Measurements from ENCODE around the gene ZBTB4. TPM values are rescaled to one million over a fixed set of nuclear protein-coding genes. Genes with fewer than 3 reads are reported as not detected.
"Not testable (repeated sequence)": the region's sequence is repeated elsewhere in the genome, so short reads cannot be mapped to it uniquely, and the experiment has no call there.

ZBTB4 gene
- total RNA-seq, 1 experiment from 2014 or later: 9.0 TPM

- Histone ChIP-seq H3K4me3 (ENCODE audit: insufficient read depth, low read depth, low read length) (no peak overlapping the region), H3K36me3 (replicated peaks; ENCODE audit: control insufficient read depth, insufficient read depth, low read length) (peaks cover 66% of the 10 kb centered on the region), H3K27me3 (ENCODE audit: control insufficient read depth, insufficient read depth, low read length) (no peaks in the 10 kb centered on the region)
- no peak for DNase-seq
Observed at GRCh38 chr17:7501729-7502128, 22.3 kb upstream of the ZBTB4 start.

- no peak overlapping the region for H3K4me3 ChIP-seq (ENCODE audit: insufficient read depth, low read depth, low read length)
- no peaks in the 10 kb centered on the region for H3K27me3 ChIP-seq (ENCODE audit: control insufficient read depth, insufficient read depth, low read length)
- no peak for DNase-seq
- H3K36me3 ChIP-seq (replicated peaks; ENCODE audit: control insufficient read depth, insufficient read depth, low read length): peaks cover 64% of the 10 kb centered on the region
Observed at GRCh38 chr17:7499161-7499560, 19.7 kb upstream of the ZBTB4 start.

- peaks cover 52% of the 10 kb centered on the region for H3K36me3 ChIP-seq (replicated peaks; ENCODE audit: control insufficient read depth, insufficient read depth, low read length)
- no peak overlapping the region for H3K4me3 ChIP-seq (ENCODE audit: insufficient read depth, low read depth, low read length)
- no peak for DNase-seq
- no peaks in the 10 kb centered on the region for H3K27me3 ChIP-seq (ENCODE audit: control insufficient read depth, insufficient read depth, low read length)
Observed at GRCh38 chr17:7497636-7498035, 18.2 kb upstream of the ZBTB4 start.

GRCh38 chr17:7497228-7497627 lies 17.8 kb upstream of the ZBTB4 start:
- Histone ChIP-seq H3K36me3 (replicated peaks; ENCODE audit: control insufficient read depth, insufficient read depth, low read length) (peaks cover 48% of the 10 kb centered on the region), H3K27me3 (ENCODE audit: control insufficient read depth, insufficient read depth, low read length) (no peaks in the 10 kb centered on the region), H3K4me3 (ENCODE audit: insufficient read depth, low read depth, low read length) (no peak overlapping the region)
- DNase-seq: no peak

GRCh38 chr17:7496470-7497183 lies 17.2 kb upstream of the ZBTB4 start:
- Histone ChIP-seq H3K36me3 (replicated peaks; ENCODE audit: control insufficient read depth, insufficient read depth, low read length) (peaks cover 42% of the 10 kb centered on the region), H3K27me3 (ENCODE audit: control insufficient read depth, insufficient read depth, low read length) (no peaks in the 10 kb centered on the region), H3K4me3 (ENCODE audit: insufficient read depth, low read depth, low read length) (no peak overlapping the region)
- no peak for DNase-seq

- peaks cover 35% of the 10 kb centered on the region for H3K36me3 ChIP-seq (replicated peaks; ENCODE audit: control insufficient read depth, insufficient read depth, low read length)
- no peaks in the 10 kb centered on the region for H3K27me3 ChIP-seq (ENCODE audit: control insufficient read depth, insufficient read depth, low read length)
- H3K4me3 ChIP-seq (ENCODE audit: insufficient read depth, low read depth, low read length): no peak overlapping the region
- no peak for DNase-seq
Observed at GRCh38 chr17:7495906-7496434, 16.5 kb upstream of the ZBTB4 start.

- peaks cover 22% of the 10 kb centered on the region for H3K36me3 ChIP-seq (replicated peaks; ENCODE audit: control insufficient read depth, insufficient read depth, low read length)
- no peak for DNase-seq
- H3K27me3 ChIP-seq (ENCODE audit: control insufficient read depth, insufficient read depth, low read length): no peaks in the 10 kb centered on the region
- no peak overlapping the region for H3K4me3 ChIP-seq (ENCODE audit: insufficient read depth, low read depth, low read length)
Observed at GRCh38 chr17:7493941-7494340, 14.5 kb upstream of the ZBTB4 start.

- Histone ChIP-seq H3K27me3 (ENCODE audit: control insufficient read depth, insufficient read depth, low read length) (no peaks in the 10 kb centered on the region), H3K36me3 (replicated peaks; ENCODE audit: control insufficient read depth, insufficient read depth, low read length) (peaks cover 4% of the 10 kb centered on the region), H3K4me3 (ENCODE audit: insufficient read depth, low read depth, low read length) (no peak overlapping the region)
- DNase-seq: no peak
Observed at GRCh38 chr17:7491583-7491982, 12.2 kb upstream of the ZBTB4 start.

GRCh38 chr17:7490144-7490543 lies 10.7 kb upstream of the ZBTB4 start:
- H3K4me3 ChIP-seq (ENCODE audit: insufficient read depth, low read depth, low read length): no peak overlapping the region
- DNase-seq: no peak
- no peaks in the 10 kb centered on the region for H3K27me3 ChIP-seq (ENCODE audit: control insufficient read depth, insufficient read depth, low read length)
- H3K36me3 ChIP-seq (replicated peaks; ENCODE audit: control insufficient read depth, insufficient read depth, low read length): peaks cover 3% of the 10 kb centered on the region; the same call in 1 of the 2 replicates

GRCh38 chr17:7486181-7486580 lies 6.8 kb upstream of the ZBTB4 start:
- H3K27me3 ChIP-seq (ENCODE audit: control insufficient read depth, insufficient read depth, low read length): no peaks in the 10 kb centered on the region
- peaks cover 2% of the 10 kb centered on the region; the same call in 1 of the 2 replicates for H3K36me3 ChIP-seq (replicated peaks; ENCODE audit: control insufficient read depth, insufficient read depth, low read length)
- H3K4me3 ChIP-seq (ENCODE audit: insufficient read depth, low read depth, low read length): no peak overlapping the region
- DNase-seq: no peak

GRCh38 chr17:7484919-7485377 lies 5.5 kb upstream of the ZBTB4 start:
- Histone ChIP-seq H3K36me3 (replicated peaks; ENCODE audit: control insufficient read depth, insufficient read depth, low read length) (peaks cover 2% of the 10 kb centered on the region; the same call in 1 of the 2 replicates), H3K4me3 (ENCODE audit: insufficient read depth, low read depth, low read length) (peak overlapping the region; percentile 59), H3K27me3 (ENCODE audit: control insufficient read depth, insufficient read depth, low read length) (no peaks in the 10 kb centered on the region)
- no peak for DNase-seq

GRCh38 chr17:7484067-7484918 lies 4.9 kb upstream of the ZBTB4 start, which contains the start of gene POLR2A:
Gene POLR2A, plus strand, starts transcription at chr17:7484366.
- peak; percentile 100 for DNase-seq
- H3K4me3 ChIP-seq (ENCODE audit: insufficient read depth, low read depth, low read length): peak within 1 kb of the TSS; percentile 59
- no peaks in the 10 kb centered on the region for H3K27me3 ChIP-seq (ENCODE audit: control insufficient read depth, insufficient read depth, low read length)
- peaks cover 2% of the 10 kb centered on the region; the same call in 1 of the 2 replicates for H3K36me3 ChIP-seq (replicated peaks; ENCODE audit: control insufficient read depth, insufficient read depth, low read length)

- DNase-seq: peak; percentile 95
- H3K27me3 ChIP-seq (ENCODE audit: control insufficient read depth, insufficient read depth, low read length): no peaks in the 10 kb centered on the region
- H3K4me3 ChIP-seq (ENCODE audit: insufficient read depth, low read depth, low read length): peak overlapping the region; percentile 59
- peaks cover 2% of the 10 kb centered on the region; the same call in 1 of the 2 replicates for H3K36me3 ChIP-seq (replicated peaks; ENCODE audit: control insufficient read depth, insufficient read depth, low read length)
Observed at GRCh38 chr17:7483255-7484066, 4.0 kb upstream of the ZBTB4 start.

- H3K27me3 ChIP-seq (ENCODE audit: control insufficient read depth, insufficient read depth, low read length); H3K4me3 ChIP-seq (ENCODE audit: insufficient read depth, low read depth, low read length); DNase-seq; H3K36me3 ChIP-seq (replicated peaks; ENCODE audit: control insufficient read depth, insufficient read depth, low read length): not testable (repeated sequence)
Observed at GRCh38 chr17:7482742-7483088, 3.3 kb upstream of the ZBTB4 start.
